ENCODE measurements around the gene TMEM132D. TPM values are rescaled to one million over a fixed set of nuclear protein-coding genes. Genes with fewer than 3 reads are reported as not detected.

The TMEM132D gene
- 0.05 TPM in 1 of 2 replicates, not detected in the other for total RNA-seq (2014; rRNA removed; shearing (Covaris generic))

DNA sequence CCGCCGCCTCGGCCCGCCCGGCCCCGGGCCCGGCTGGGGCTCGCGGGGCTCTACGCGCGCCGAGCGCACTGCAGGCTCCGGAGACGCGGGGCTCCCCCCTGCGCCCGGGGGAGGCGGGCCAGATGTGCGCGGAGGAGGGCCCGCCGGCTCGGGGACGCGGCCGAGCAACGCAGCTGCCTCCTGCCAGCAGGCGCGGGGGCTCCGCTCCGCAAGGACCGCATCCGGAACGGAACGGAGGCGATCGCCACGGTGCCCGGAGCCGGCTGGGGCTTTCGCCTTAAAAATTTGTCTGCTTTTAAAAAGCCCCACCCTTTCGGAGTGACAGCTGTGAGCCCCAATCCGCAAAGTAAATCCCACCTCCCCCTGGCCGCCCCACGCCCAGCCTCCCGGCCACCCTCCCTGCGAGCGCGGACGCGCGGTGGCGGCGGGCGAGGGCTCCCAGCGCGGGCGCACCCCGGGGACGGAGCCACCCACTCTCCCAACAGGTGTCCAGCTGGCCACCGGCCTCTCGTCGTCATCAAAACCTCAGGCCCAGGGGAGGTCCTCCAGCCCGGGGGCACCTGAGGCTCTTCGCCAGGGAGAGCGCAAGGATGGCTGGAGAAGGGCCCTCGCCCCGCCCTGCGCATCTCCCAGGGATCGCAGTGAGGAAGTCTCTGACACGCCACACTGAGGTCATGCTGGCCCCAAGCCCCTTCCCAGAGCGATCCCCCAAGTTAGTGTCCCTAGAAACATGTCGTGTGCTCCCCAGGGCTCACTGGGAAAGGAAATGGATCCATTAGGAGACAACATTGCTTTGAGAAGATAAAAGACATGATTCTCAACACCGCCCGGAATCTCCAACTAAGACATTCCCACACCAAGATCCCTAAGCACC, at the start of gene TMEM132D:
Gene TMEM132D, minus strand, starts transcription at position 70 of the 874 bp plus-strand sequence.

Small RNAs within 50 kb of the gene (small RNA-seq; reads per million reads assigned to genes)
- gene RF02271, result not detected
